Esophagus muscularis mucosa (tissue), 4 donors: ENCODE measurements around the gene RAB18. TPM values are rescaled to one million over a fixed set of nuclear protein-coding genes. Genes with fewer than 3 reads are reported as not detected.

Source experiments
- DNase-seq: peaks from one replicate; pipeline ENCODE4 v3.0.0-alpha.2; 2017; ENCODE audit errors: extremely low spot score
- H3K27ac ChIP-seq, 4 donors: fragments of 200-600 bp; sonication (generic); replicated peaks in 1 of 4; 1 replicate in 3 of 4; 2 replicates in 1 of 4; pipeline ENCODE4 v1.5.1; 2016 to 2019; ENCODE audit warnings: mild to moderate bottlenecking in 1 of 4
- H3K27me3 ChIP-seq, 4 donors: fragments of 200-600 bp; sonication (generic); one replicate each; pipeline versions ENCODE4 v1.5.1 to v1.6.0; 2016 to 2019
- H3K36me3 ChIP-seq, 4 donors: fragments of 200-600 bp; sonication (generic); one replicate each; pipeline ENCODE4 v1.5.1; 2016 to 2019
- H3K4me1 ChIP-seq, 4 donors: fragments of 200-600 bp; sonication (generic); one replicate each; pipeline ENCODE4 v1.5.1; 2016 to 2019
- H3K4me3 ChIP-seq, 4 donors: fragments of 200-600 bp; sonication (generic); 1 replicate in 2 of 4; 2 replicates in 2 of 4; pipeline ENCODE4 v1.5.1; 2016 to 2019; ENCODE audit warnings: mild to moderate bottlenecking in 4 of 4, moderate library complexity in 1 of 4
- H3K9me3 ChIP-seq, 4 donors: fragments of 200-600 bp; sonication (generic); 1 replicate in 3 of 4; 2 replicates in 1 of 4; pipeline ENCODE4 v1.5.1; 2016 to 2019
- CTCF ChIP-seq, 3 experiments: fragments of 200-600 bp in 2 of 3; fragments of 450-650 bp in 1 of 3; sonication (generic) in 2 of 3; IDR thresholded peaks; one replicate each; pipeline ENCODE4 v1.5.1; 2017 to 2019; ENCODE audit warnings: antibody characterized with exemption in 3 of 3, mild to moderate bottlenecking in 2 of 3, moderate library complexity in 1 of 3
- EP300 ChIP-seq: sonication (generic); formaldehyde crosslinking; IDR thresholded peaks from one replicate; pipeline ENCODE4 v1.6.1; 2017; ENCODE audit warnings: antibody characterized with exemption
- POLR2A ChIP-seq: fragments of 450-650 bp; IDR thresholded peaks from one replicate; pipeline ENCODE4 v1.6.1; 2017; ENCODE audit warnings: antibody characterized with exemption, moderate library complexity, mild to moderate bottlenecking, low read depth
- POLR2AphosphoS5 ChIP-seq, 2 donors: sonication (generic); formaldehyde crosslinking; IDR thresholded peaks; one replicate each; pipeline ENCODE4 v1.6.1; 2017; ENCODE audit warnings: antibody characterized with exemption in 2 of 2
- WGBS: methylation state at CpG from one replicate; pipeline ENCODE4 v1.1.5; 2018; 5-methylcytosine and 5-hydroxymethylcytosine counted together
- intact Hi-C: fragments of 100-400 bp; cut with DNase I; formaldehyde crosslinking; loops from one replicate; pipeline ENCODE4 v1.15.1; 2023
- total RNA-seq, 4 donors: library from RNA; depleted of rRNA; stranded (reverse); fragments of >200 nt; gene quantifications; one replicate each; pipeline versions ENCODE4 v1.1.0 to v1.2.1, GENCODE V29; 2016

RAB18 gene
- total RNA-seq, 4 donors from 2014 or later, result 37.1 to 51.7 (median 42.6) TPM

- Histone ChIP-seq H3K36me3 (peaks cover 0 to 8% (median 3%) of the 10 kb centered on the region in 4 donors), H3K4me1 (no peaks in the 10 kb centered on the region), H3K4me3 (no peak overlapping the region), H3K9me3 (no peaks in the 10 kb centered on the region), H3K27me3 (no peaks in the 10 kb centered on the region), H3K27ac (no peak overlapping the region)
- intact Hi-C loops, result loop anchor here (10.0 kb wide), 1 partner anchor 624 kb away; no protein-coding TSS in a partner anchor
- 88% methylated on average over 6 of the region's 6 CpGs for WGBS
- TF ChIP-seq POLR2A (no peak), EP300 (no peak), CTCF (IDR thresholded peaks at IDR 0.05) (no peak), POLR2AphosphoS5 (IDR thresholded peaks at IDR 0.05) (no peak)
- DNase-seq, result no peak
Measured at GRCh38 chr10:27550823-27551222, 46.7 kb downstream of the RAB18 start.

GRCh38 chr10:27558612-27559020 lies 54.5 kb downstream of the RAB18 start:
- Histone ChIP-seq H3K36me3 (no peaks in the 10 kb centered on the region), H3K9me3 (no peaks in the 10 kb centered on the region), H3K4me1 (peaks cover 0 to 6% (median 2%) of the 10 kb centered on the region in 4 donors), H3K27ac (no peak overlapping the region), H3K4me3 (no peak overlapping the region), H3K27me3 (no peaks in the 10 kb centered on the region)
- intact Hi-C loops, result loop anchor here (5.0 to 10.0 kb wide), 4 partner anchors 94 to 684 kb away; no protein-coding TSS in a partner anchor
- DNase-seq, result no peak
- WGBS, result 2% methylated on average over 3 of the region's 3 CpGs
- peak; percentile 66 to 79 (median 75) for TF ChIP-seq CTCF (IDR thresholded peaks at IDR 0.05)
- no peak for TF ChIP-seq EP300
- no peak for TF ChIP-seq POLR2A
- TF ChIP-seq POLR2AphosphoS5 (IDR thresholded peaks at IDR 0.05), result peak in 1 of 2 donors; percentile 38

GRCh38 chr10:27561334-27561733 lies 57.2 kb downstream of the RAB18 start:
- Histone ChIP-seq H3K27ac (no peak overlapping the region), H3K27me3 (no peaks in the 10 kb centered on the region), H3K4me3 (no peak overlapping the region), H3K4me1 (peaks cover 0 to 6% (median 2%) of the 10 kb centered on the region in 4 donors), H3K9me3 (no peaks in the 10 kb centered on the region), H3K36me3 (no peaks in the 10 kb centered on the region)
- 73% methylated on average over 2 of the region's 2 CpGs for WGBS
- intact Hi-C loops, result loop anchor here (5.0 kb wide), 1 partner anchor 231 kb away; no protein-coding TSS in a partner anchor
- no peak for DNase-seq
- TF ChIP-seq POLR2AphosphoS5 (IDR thresholded peaks at IDR 0.05), result no peak
- TF ChIP-seq POLR2A, result no peak
- no peak for TF ChIP-seq EP300
- TF ChIP-seq CTCF (IDR thresholded peaks at IDR 0.05), result no peak

- intact Hi-C loops, result loop anchor here (5.0 kb wide), 1 partner anchor 228 kb away; no protein-coding TSS in a partner anchor
- TF ChIP-seq POLR2AphosphoS5 (IDR thresholded peaks at IDR 0.05) (no peak), EP300 (no peak), CTCF (IDR thresholded peaks at IDR 0.05) (no peak), POLR2A (no peak)
- no peaks in the 10 kb centered on the region for H3K27me3 ChIP-seq
Measured at GRCh38 chr10:27564398-27564797, 60.3 kb downstream of the RAB18 start.

GRCh38 chr10:27564880-27565279 lies 60.8 kb downstream of the RAB18 start:
- no peaks in the 10 kb centered on the region for H3K4me1 ChIP-seq
- H3K4me3 ChIP-seq, result no peak overlapping the region
- H3K27ac ChIP-seq, result no peak overlapping the region
- H3K36me3 ChIP-seq, result no peaks in the 10 kb centered on the region
- intact Hi-C loops, result loop anchor here (5.0 kb wide), 1 partner anchor 227 kb away; no protein-coding TSS in a partner anchor
- no peaks in the 10 kb centered on the region for H3K27me3 ChIP-seq
- TF ChIP-seq POLR2A (no peak), EP300 (no peak), CTCF (IDR thresholded peaks at IDR 0.05) (no peak), POLR2AphosphoS5 (IDR thresholded peaks at IDR 0.05) (no peak)
- WGBS, result 82% methylated on average over 3 of the region's 3 CpGs
- H3K9me3 ChIP-seq, result no peaks in the 10 kb centered on the region
- DNase-seq, result no peak

More at GRCh38 chr10:27564398-27564797, 60.3 kb downstream of the RAB18 start:
- Histone ChIP-seq H3K4me1 (no peaks in the 10 kb centered on the region), H3K27ac (no peak overlapping the region), H3K9me3 (no peaks in the 10 kb centered on the region), H3K4me3 (no peak overlapping the region), H3K36me3 (no peaks in the 10 kb centered on the region)
- DNase-seq, result no peak
- 63% methylated on average over 1 of the region's 1 CpG for WGBS
